MM.1S (cell line): ENCODE measurements around the gene CFAP65.

Source experiments
- EZH2 ChIP-seq: fragments of 300-600 bp; sonication (generic); optimal IDR thresholded peaks from 2 replicates; pipeline ENCODE3; 2017; ENCODE audit warnings: low read depth, mild to moderate bottlenecking, antibody characterized with exemption, low read length, mixed read lengths
- EZH2phosphoT487 ChIP-seq: fragments of 300-600 bp; sonication (generic); IDR thresholded peaks from 2 replicates; pipeline ENCODE4 v1.6.1; 2018; ENCODE audit warnings: antibody characterized with exemption, low read length
- TF ChIP-seq, protein P1 (sequence below): fragments of 300-600 bp; sonication (generic); IDR thresholded peaks from 2 replicates; pipeline ENCODE4 v1.5.1; 2016; ENCODE audit warnings: antibody characterized with exemption, low read length, mixed read lengths

GRCh38 chr2:218961651-218962570 lies 79.4 kb downstream of the CFAP65 start:
- no peak for TF ChIP-seq EZH2
- TF ChIP-seq, protein P1, sequence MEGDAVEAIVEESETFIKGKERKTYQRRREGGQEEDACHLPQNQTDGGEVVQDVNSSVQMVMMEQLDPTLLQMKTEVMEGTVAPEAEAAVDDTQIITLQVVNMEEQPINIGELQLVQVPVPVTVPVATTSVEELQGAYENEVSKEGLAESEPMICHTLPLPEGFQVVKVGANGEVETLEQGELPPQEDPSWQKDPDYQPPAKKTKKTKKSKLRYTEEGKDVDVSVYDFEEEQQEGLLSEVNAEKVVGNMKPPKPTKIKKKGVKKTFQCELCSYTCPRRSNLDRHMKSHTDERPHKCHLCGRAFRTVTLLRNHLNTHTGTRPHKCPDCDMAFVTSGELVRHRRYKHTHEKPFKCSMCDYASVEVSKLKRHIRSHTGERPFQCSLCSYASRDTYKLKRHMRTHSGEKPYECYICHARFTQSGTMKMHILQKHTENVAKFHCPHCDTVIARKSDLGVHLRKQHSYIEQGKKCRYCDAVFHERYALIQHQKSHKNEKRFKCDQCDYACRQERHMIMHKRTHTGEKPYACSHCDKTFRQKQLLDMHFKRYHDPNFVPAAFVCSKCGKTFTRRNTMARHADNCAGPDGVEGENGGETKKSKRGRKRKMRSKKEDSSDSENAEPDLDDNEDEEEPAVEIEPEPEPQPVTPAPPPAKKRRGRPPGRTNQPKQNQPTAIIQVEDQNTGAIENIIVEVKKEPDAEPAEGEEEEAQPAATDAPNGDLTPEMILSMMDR = no peak
- TF ChIP-seq EZH2phosphoT487 = no peak
